Lower leg skin (tissue), 3 donors: ENCODE results near the gene PKM.

Source experiments
- POLR2A ChIP-seq, 2 donors: fragments of 450-650 bp; IDR thresholded peaks; one replicate each; pipeline ENCODE4 v1.6.1; 2016 to 2017; ENCODE audit warnings: antibody characterized with exemption in 2 of 2, mild to moderate bottlenecking in 1 of 2, moderate library complexity in 1 of 2
- TF ChIP-seq, protein P1 (sequence below), 3 donors: fragments of 450-650 bp; IDR thresholded peaks; one replicate each; pipeline ENCODE4 v1.5.1; 2016; ENCODE audit warnings: antibody characterized with exemption in 3 of 3, mild to moderate bottlenecking in 3 of 3, moderate library complexity in 2 of 3

DNA sequence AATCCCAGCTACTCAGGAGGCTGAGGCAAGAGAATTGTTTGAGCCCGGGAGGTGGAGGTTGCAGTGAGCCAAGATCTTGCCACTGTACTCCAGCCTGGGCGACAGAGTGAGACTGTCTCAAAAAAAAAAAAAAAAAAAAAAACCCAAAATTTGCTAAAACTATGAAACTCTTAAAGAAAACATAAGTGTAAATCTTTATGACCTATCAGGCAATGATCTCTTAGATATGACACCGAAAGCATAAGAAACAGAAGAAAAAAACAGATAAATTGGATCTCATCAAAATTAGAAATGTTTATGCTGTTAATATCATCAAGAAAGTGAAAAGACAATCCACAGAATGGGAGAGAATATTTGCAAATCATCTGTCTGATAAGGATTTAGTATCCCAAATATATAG is 48.7 kb downstream of the PKM start:
- TF ChIP-seq POLR2A (IDR thresholded peaks at IDR 0.05), result no peak
- TF ChIP-seq, protein P1, sequence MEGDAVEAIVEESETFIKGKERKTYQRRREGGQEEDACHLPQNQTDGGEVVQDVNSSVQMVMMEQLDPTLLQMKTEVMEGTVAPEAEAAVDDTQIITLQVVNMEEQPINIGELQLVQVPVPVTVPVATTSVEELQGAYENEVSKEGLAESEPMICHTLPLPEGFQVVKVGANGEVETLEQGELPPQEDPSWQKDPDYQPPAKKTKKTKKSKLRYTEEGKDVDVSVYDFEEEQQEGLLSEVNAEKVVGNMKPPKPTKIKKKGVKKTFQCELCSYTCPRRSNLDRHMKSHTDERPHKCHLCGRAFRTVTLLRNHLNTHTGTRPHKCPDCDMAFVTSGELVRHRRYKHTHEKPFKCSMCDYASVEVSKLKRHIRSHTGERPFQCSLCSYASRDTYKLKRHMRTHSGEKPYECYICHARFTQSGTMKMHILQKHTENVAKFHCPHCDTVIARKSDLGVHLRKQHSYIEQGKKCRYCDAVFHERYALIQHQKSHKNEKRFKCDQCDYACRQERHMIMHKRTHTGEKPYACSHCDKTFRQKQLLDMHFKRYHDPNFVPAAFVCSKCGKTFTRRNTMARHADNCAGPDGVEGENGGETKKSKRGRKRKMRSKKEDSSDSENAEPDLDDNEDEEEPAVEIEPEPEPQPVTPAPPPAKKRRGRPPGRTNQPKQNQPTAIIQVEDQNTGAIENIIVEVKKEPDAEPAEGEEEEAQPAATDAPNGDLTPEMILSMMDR (IDR thresholded peaks at IDR 0.05), result no peak
